ENCODE data around the gene SVEP1. TPM values are rescaled to one million over a fixed set of nuclear protein-coding genes. Genes with fewer than 3 reads are reported as not detected.

The SVEP1 gene
- total and polyA plus RNA-seq, 2 donors from 2014 or later = 1.1 to 19.3 TPM

DNA sequence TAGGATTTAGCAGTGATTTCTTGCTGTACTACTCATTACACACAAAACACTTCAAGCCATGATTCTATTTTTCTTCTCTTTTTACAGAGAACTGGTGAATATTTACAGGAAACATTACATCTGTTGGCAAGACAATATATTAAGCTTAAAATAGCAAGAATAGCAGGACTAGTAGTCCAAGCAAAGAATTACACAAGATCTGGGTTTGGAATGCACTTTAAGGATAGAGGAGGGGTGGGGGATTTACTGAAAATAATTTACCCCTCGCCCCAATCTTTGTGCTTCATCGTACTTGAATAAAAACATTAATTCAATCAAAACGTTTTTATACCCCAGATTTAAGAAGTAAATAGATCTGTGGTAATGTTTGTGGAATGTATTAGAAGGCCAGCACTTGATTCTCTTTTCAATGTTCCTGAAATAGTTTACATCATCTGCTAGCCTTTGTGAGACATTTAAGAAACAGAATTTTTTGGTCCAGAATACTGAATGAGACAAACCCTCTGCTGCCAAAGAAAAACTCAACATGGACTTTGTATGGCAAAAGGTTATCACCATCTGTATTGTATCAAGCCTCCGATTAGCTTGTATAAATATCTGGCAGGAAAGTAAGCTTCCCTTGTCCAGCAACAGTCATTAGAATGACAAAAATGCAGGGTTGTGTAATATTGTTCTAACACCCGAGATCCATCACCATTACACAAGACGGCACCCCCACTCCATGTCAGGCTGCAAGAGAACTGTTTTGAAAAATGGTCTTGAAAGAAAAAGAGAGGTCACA is 23.8 kb downstream of the SVEP1 start:
- Histone ChIP-seq H3K36me3 (ENCODE audit: control insufficient read depth in 2 of 3, insufficient read depth in 3 of 3, low read length in 3 of 3) (no peaks in the 10 kb centered on the region), H3K27ac (ENCODE audit: low read depth in 2 of 2, low read length in 2 of 2) (peak overlapping the region in 1 of 2 donors; percentile 3), H3K4me1 (ENCODE audit: control insufficient read depth in 2 of 3, insufficient read depth in 2 of 3, low read depth in 1 of 3, low read length in 3 of 3) (no peaks in the 10 kb centered on the region), H3K9me3 (ENCODE audit: control insufficient read depth in 2 of 3, insufficient read depth in 1 of 3, low read length in 3 of 3) (peaks cover 0 to 2% (median 0%) of the 10 kb centered on the region in 3 donors), H3K27me3 (ENCODE audit: control insufficient read depth, insufficient read depth, low read length) (no peaks in the 10 kb centered on the region), H3K4me3 (ENCODE audit: low read length in 3 of 3) (no peak overlapping the region), H3K9ac (ENCODE audit: low read length in 3 of 3) (no peak overlapping the region)
- DNase-seq = peak in 4 of 5 donors; percentile 49 to 88 (median 72)
- peak; percentile 17 for FAIRE-seq
- intact Hi-C loops (cut with DNase I) = no loop called here
- TF ChIP-seq, protein P1, sequence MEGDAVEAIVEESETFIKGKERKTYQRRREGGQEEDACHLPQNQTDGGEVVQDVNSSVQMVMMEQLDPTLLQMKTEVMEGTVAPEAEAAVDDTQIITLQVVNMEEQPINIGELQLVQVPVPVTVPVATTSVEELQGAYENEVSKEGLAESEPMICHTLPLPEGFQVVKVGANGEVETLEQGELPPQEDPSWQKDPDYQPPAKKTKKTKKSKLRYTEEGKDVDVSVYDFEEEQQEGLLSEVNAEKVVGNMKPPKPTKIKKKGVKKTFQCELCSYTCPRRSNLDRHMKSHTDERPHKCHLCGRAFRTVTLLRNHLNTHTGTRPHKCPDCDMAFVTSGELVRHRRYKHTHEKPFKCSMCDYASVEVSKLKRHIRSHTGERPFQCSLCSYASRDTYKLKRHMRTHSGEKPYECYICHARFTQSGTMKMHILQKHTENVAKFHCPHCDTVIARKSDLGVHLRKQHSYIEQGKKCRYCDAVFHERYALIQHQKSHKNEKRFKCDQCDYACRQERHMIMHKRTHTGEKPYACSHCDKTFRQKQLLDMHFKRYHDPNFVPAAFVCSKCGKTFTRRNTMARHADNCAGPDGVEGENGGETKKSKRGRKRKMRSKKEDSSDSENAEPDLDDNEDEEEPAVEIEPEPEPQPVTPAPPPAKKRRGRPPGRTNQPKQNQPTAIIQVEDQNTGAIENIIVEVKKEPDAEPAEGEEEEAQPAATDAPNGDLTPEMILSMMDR (IDR thresholded peaks at IDR 0.05; ENCODE audit: borderline replicate concordance, extremely low read depth, insufficient read depth) = no peak

DNA sequence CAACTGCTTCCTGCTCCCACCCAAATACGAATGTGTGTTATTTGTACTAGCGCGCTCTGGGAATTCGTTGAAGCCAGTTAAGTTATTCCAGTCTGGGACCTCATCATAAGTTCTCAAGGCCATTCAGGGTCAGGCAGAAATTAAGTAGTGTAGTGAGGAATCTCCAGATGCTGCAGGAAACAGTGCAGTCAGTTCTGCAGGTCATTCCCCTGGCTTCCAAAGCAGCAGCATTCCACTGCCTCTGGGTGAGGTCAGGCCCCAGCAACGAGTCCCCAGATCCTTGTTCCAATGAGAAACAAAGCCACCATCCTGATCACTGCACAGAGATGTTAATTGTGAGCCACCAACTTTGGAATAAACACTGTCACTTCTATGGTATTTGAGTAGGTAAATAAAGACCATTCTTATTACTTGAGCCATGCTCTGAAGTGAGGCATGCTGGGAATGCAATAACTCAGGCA is 33.1 kb downstream of the SVEP1 start:
- TF ChIP-seq, protein P1 (IDR thresholded peaks at IDR 0.05; ENCODE audit: borderline replicate concordance, extremely low read depth, insufficient read depth) = no peak
- Histone ChIP-seq H3K27ac (ENCODE audit: low read depth in 2 of 2, low read length in 2 of 2) (no peak overlapping the region), H3K27me3 (ENCODE audit: control insufficient read depth, insufficient read depth, low read length) (no peaks in the 10 kb centered on the region), H3K36me3 (ENCODE audit: control insufficient read depth in 2 of 3, insufficient read depth in 3 of 3, low read length in 3 of 3) (no peaks in the 10 kb centered on the region), H3K9me3 (ENCODE audit: control insufficient read depth in 2 of 3, insufficient read depth in 1 of 3, low read length in 3 of 3) (no peaks in the 10 kb centered on the region), H3K4me1 (ENCODE audit: control insufficient read depth in 2 of 3, insufficient read depth in 2 of 3, low read depth in 1 of 3, low read length in 3 of 3) (peaks cover 0 to 3% (median 0%) of the 10 kb centered on the region in 3 donors), H3K4me3 (ENCODE audit: low read length in 3 of 3) (no peak overlapping the region), H3K9ac (ENCODE audit: low read length in 3 of 3) (no peak overlapping the region)
- FAIRE-seq = no peak
- DNase-seq = no peak
- intact Hi-C loops (cut with DNase I) = no loop called here

DNA sequence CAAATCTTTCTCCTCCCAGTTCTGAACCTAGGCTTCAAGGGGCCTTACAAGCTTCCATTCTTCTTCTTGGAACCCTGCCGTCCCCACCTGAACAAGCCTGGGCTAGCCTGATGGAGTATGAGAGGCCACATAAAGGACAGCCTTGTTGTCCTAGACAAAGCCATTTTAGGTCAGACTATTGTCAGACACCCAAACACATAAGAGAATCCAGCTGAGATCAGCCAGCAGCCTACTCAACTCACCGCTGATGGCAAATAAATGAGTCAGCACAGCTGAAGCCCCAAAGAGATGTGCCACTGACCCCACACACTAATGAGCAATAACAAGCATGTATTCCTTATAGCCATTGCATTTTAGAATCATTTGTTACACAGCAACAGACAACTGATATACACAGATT is 33.8 kb downstream of the SVEP1 start:
- FAIRE-seq = no peak
- TF ChIP-seq, protein P1 (IDR thresholded peaks at IDR 0.05; ENCODE audit: borderline replicate concordance, extremely low read depth, insufficient read depth) = no peak
- intact Hi-C loops (cut with DNase I) = no loop called here

More for the DNA sequence above, 33.8 kb downstream of the SVEP1 start:
- Histone ChIP-seq H3K9me3 (ENCODE audit: control insufficient read depth in 2 of 3, insufficient read depth in 1 of 3, low read length in 3 of 3) (no peaks in the 10 kb centered on the region), H3K36me3 (ENCODE audit: control insufficient read depth in 2 of 3, insufficient read depth in 3 of 3, low read length in 3 of 3) (no peaks in the 10 kb centered on the region), H3K27ac (ENCODE audit: low read depth in 2 of 2, low read length in 2 of 2) (peak overlapping the region in 1 of 2 donors; percentile 58), H3K4me1 (ENCODE audit: control insufficient read depth in 2 of 3, insufficient read depth in 2 of 3, low read depth in 1 of 3, low read length in 3 of 3) (peaks cover 0 to 3% (median 0%) of the 10 kb centered on the region in 3 donors), H3K27me3 (ENCODE audit: control insufficient read depth, insufficient read depth, low read length) (no peaks in the 10 kb centered on the region), H3K9ac (ENCODE audit: low read length in 3 of 3) (no peak overlapping the region), H3K4me3 (ENCODE audit: low read length in 3 of 3) (no peak overlapping the region)
- DNase-seq = no peak

All from kidney (tissue), 14 donors.